Left lung (tissue), 10 donors: ENCODE data around the gene MID2. TPM values are rescaled to one million over a fixed set of nuclear protein-coding genes. Genes with fewer than 3 reads are reported as not detected.

ENCODE experiments used
- ATAC-seq: fragments of 200-7000 bp; cut with Tn5 transposase; one replicate; pipeline ENCODE4 v1.9.1; 2020; ENCODE audit warnings: moderate library complexity
- DNase-seq, 4 donors: peaks; one replicate each; pipeline ENCODE4 v3.0.0-alpha.2; 2013 to 2020
- H3K27ac ChIP-seq, 2 donors: fragments of 200-600 bp; sonication (generic) in 1 of 2; one replicate each; pipeline versions ENCODE4 v1.5.0 to v1.8.0; 2020 to 2021
- H3K27me3 ChIP-seq, 2 donors: fragments of 200-600 bp; sonication (generic) in 1 of 2; one replicate each; pipeline versions ENCODE4 v1.5.0 to v1.8.0; 2020 to 2021
- H3K36me3 ChIP-seq, 2 donors: fragments of 200-600 bp; sonication (generic) in 1 of 2; one replicate each; pipeline versions ENCODE4 v1.5.0 to v1.8.0; 2020 to 2021
- H3K4me1 ChIP-seq, 2 donors: fragments of 200-600 bp; one replicate each; pipeline ENCODE4 v1.8.0; 2021
- H3K4me3 ChIP-seq, 2 donors: fragments of 200-600 bp; sonication (generic) in 1 of 2; one replicate each; pipeline versions ENCODE4 v1.5.0 to v1.8.0; 2020 to 2021; ENCODE audit warnings: mild to moderate bottlenecking in 1 of 2
- H3K9me3 ChIP-seq, 2 donors: fragments of 200-600 bp; sonication (generic) in 1 of 2; one replicate each; pipeline versions ENCODE4 v1.5.0 to v1.8.0; 2020 to 2021
- intact Hi-C, 2 donors: fragments of 100-400 bp; cut with DNase I; formaldehyde crosslinking; loops; one replicate each; pipeline versions ENCODE4 v1.11.2 to v1.14.2; 2022
- polyA plus RNA-seq, 6 donors: library from polyadenylated mRNA; unstranded; fragments of 120-200 nt; gene quantifications; one replicate each; pipeline ENCODE4 v1.2.1, GENCODE V29; 2013; ENCODE audit not compliant: insufficient read length in 6 of 6
- total RNA-seq, 2 donors: library from RNA; stranded (reverse); fragmentation: NEBNext Ultra II Directional; extraction: Animal tissue kit (Norgen Biotek cat#: 25700); gene quantifications; one replicate each; pipeline ENCODE4 v1.2.1, GENCODE V29; 2021
- TF ChIP-seq, protein P1 (sequence below), 2 donors: fragments of 200-600 bp; sonication (generic) in 1 of 2; IDR thresholded peaks; one replicate each; pipeline versions ENCODE4 v1.5.0 to v1.8.0; 2021; ENCODE audit warnings: antibody characterized with exemption in 2 of 2
- donor health status: DM: no; HTN: yes; CAD: no.
- donor health status: DM: no; HTN: no; CAD: no.

The MID2 gene
- total and polyA plus RNA-seq, 8 donors = 17.4 to 24.1 (median 20.9) TPM

DNA sequence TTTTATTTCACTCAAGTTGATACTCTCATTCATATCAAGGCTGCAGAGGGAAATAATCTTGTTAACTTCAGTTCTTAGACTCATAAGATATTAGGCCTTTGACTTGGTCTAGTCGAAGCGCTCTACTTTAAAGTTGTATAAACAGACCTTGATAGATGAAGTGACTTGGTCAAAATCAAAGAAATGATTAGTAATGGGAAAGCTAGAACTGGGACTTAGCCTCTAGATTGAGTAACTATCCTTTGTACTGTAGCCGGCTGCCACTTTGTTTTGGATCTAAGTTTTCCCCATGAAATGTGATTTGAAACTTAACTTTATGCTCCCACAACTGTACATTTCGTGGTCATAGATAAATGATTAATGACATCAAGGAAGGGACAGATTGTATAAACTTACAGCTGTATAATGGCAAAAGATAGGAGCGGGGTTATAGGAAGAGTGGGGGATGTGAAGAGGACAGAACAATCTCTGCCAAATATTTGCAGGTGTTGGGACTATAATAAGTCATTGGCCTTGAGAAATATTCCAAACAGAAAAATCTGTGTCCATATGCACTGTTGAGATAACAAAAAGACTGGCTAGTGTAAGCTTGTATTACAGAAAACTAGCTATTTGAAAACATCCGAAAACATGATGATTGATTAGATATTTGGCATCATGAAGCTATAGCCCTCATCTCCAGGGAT, 17.2 kb downstream of the MID2 start:
- H3K4me1 ChIP-seq = no peaks in the 10 kb centered on the region
- H3K4me3 ChIP-seq = no peak overlapping the region
- no peaks in the 10 kb centered on the region for H3K36me3 ChIP-seq
- intact Hi-C loops = no loop called here
- H3K9me3 ChIP-seq = no peaks in the 10 kb centered on the region
- no peaks in the 10 kb centered on the region for H3K27me3 ChIP-seq
- DNase-seq (no peak), ATAC-seq (no peak)
- TF ChIP-seq, protein P1, sequence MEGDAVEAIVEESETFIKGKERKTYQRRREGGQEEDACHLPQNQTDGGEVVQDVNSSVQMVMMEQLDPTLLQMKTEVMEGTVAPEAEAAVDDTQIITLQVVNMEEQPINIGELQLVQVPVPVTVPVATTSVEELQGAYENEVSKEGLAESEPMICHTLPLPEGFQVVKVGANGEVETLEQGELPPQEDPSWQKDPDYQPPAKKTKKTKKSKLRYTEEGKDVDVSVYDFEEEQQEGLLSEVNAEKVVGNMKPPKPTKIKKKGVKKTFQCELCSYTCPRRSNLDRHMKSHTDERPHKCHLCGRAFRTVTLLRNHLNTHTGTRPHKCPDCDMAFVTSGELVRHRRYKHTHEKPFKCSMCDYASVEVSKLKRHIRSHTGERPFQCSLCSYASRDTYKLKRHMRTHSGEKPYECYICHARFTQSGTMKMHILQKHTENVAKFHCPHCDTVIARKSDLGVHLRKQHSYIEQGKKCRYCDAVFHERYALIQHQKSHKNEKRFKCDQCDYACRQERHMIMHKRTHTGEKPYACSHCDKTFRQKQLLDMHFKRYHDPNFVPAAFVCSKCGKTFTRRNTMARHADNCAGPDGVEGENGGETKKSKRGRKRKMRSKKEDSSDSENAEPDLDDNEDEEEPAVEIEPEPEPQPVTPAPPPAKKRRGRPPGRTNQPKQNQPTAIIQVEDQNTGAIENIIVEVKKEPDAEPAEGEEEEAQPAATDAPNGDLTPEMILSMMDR (IDR thresholded peaks at IDR 0.05) = no peak
- no peak overlapping the region for H3K27ac ChIP-seq

DNA sequence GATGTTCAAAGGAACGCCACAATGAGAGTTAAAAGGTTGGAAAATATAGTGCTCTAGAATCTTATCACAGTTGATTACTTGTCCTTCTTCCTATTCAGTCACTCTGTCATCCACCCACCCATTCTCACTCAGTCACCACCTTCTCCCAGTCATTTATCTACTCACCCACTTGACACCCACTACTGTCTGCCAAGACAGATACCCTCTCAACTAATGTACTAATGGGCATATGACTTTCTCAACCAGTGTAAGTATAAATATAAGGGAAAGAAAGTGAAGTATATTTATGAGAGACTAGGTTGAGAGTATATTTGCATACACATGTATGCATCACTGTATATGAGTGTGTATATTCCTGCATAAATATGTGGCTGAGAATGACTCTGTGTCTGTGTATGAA, 20.0 kb downstream of the MID2 start:
- Histone ChIP-seq H3K4me3 (no peak overlapping the region), H3K27ac (no peak overlapping the region), H3K4me1 (no peaks in the 10 kb centered on the region), H3K27me3 (no peaks in the 10 kb centered on the region), H3K36me3 (no peaks in the 10 kb centered on the region), H3K9me3 (no peaks in the 10 kb centered on the region)
- ATAC-seq = no peak
- DNase-seq = no peak
- intact Hi-C loops = no loop called here
- TF ChIP-seq, protein P1 (IDR thresholded peaks at IDR 0.05) = no peak

DNA sequence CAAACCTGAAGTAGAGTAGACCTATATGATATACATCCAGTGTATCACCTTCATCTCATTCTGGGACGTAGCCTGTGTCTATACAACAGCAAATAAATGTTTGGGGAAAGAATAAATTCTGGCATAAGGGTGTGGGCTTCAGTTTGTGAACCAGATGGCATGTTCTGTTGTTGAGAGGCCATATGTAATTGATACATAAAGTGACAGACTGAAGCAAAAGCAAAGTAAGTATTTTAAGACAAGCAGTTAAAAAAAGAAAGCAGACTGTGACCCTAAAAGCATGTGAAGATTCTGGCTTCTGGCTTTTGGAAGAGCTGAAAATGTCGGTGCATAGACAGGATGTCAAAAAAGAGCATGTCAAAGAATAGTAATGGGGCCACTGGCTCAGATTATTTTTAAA, 22.9 kb downstream of the MID2 start:
- Histone ChIP-seq H3K4me1 (no peaks in the 10 kb centered on the region), H3K27ac (no peak overlapping the region), H3K36me3 (no peaks in the 10 kb centered on the region), H3K4me3 (no peak overlapping the region), H3K27me3 (no peaks in the 10 kb centered on the region), H3K9me3 (no peaks in the 10 kb centered on the region)
- DNase-seq (no peak), ATAC-seq (no peak)
- intact Hi-C loops = no loop called here
- TF ChIP-seq, protein P1 (IDR thresholded peaks at IDR 0.05) = no peak

DNA sequence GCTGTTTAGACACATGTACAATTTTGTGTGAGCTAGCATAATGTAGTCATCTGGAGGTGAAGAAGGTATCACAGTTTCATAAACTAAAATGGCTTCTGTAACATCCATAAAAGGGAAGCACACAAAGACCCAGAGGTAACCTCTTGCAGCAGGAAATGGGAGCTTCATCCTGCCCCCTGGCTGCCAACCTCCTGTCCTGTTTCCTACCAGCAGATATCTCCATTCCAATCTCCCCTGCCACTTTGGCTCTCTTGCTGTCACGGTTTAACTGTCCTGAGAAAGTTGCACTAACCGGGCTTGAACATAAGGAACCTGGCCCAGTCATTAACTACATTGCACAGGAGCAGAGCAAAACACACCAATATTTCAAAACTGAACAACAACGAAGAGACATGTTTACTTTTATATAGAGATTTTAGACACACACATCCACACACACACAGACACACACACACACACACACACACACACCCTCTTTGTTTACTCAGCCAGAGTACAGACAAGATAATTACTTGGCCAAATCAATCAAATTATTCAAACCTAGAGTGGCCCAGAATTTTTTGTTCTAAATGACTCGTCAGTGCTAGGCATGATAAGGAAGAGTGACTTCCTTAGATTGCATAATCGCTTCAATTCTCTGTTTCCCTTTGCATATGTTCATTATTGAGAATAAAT, 24.2 kb downstream of the MID2 start:
- H3K27ac ChIP-seq = no peak overlapping the region
- intact Hi-C loops = no loop called here
- no peaks in the 10 kb centered on the region for H3K9me3 ChIP-seq
- H3K36me3 ChIP-seq = no peaks in the 10 kb centered on the region
- DNase-seq = no peak
- ATAC-seq = no peak
- TF ChIP-seq, protein P1 (IDR thresholded peaks at IDR 0.05) = no peak
- no peaks in the 10 kb centered on the region for H3K4me1 ChIP-seq
- no peaks in the 10 kb centered on the region for H3K27me3 ChIP-seq
- H3K4me3 ChIP-seq = no peak overlapping the region

DNA sequence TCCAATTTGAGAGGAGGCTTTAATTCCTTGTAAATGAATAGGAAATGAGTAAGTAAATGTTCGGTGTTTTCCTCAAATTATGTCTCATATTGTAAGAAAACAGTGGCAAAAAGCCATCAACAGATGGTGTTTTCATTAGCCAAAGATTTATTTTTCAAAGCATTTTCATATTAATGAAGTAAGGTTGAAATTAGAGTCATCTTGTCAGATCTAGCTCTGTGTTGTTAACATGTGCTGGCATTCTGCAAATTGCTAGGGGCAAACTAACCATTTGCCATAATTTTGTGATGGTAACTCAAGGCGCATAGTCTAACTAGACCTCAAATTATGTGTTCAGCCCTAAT, 24.7 kb downstream of the MID2 start:
- intact Hi-C loops = no loop called here
- Histone ChIP-seq H3K36me3 (no peaks in the 10 kb centered on the region), H3K27ac (no peak overlapping the region), H3K4me1 (no peaks in the 10 kb centered on the region), H3K27me3 (no peaks in the 10 kb centered on the region), H3K9me3 (no peaks in the 10 kb centered on the region), H3K4me3 (no peak overlapping the region)
- TF ChIP-seq, protein P1 (IDR thresholded peaks at IDR 0.05) = no peak
- no peak for DNase-seq
- ATAC-seq = no peak
